ENCODE results near the gene STPG4.

STPG4 gene

GRCh38 chr2:47050762-47051161 is 104.3 kb downstream of the STPG4 start (continued):
- TF ChIP-seq, protein P1, sequence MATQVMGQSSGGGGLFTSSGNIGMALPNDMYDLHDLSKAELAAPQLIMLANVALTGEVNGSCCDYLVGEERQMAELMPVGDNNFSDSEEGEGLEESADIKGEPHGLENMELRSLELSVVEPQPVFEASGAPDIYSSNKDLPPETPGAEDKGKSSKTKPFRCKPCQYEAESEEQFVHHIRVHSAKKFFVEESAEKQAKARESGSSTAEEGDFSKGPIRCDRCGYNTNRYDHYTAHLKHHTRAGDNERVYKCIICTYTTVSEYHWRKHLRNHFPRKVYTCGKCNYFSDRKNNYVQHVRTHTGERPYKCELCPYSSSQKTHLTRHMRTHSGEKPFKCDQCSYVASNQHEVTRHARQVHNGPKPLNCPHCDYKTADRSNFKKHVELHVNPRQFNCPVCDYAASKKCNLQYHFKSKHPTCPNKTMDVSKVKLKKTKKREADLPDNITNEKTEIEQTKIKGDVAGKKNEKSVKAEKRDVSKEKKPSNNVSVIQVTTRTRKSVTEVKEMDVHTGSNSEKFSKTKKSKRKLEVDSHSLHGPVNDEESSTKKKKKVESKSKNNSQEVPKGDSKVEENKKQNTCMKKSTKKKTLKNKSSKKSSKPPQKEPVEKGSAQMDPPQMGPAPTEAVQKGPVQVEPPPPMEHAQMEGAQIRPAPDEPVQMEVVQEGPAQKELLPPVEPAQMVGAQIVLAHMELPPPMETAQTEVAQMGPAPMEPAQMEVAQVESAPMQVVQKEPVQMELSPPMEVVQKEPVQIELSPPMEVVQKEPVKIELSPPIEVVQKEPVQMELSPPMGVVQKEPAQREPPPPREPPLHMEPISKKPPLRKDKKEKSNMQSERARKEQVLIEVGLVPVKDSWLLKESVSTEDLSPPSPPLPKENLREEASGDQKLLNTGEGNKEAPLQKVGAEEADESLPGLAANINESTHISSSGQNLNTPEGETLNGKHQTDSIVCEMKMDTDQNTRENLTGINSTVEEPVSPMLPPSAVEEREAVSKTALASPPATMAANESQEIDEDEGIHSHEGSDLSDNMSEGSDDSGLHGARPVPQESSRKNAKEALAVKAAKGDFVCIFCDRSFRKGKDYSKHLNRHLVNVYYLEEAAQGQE (tag by site-specific recombination; IDR thresholded peaks at IDR 0.05), result no peak
- TF ChIP-seq ZNF544 (tag by site-specific recombination; IDR thresholded peaks at IDR 0.05) (no peak), ZIC2 (tag by site-specific recombination; IDR thresholded peaks at IDR 0.05) (no peak), ZNF785 (tag by site-specific recombination; IDR thresholded peaks at IDR 0.05) (no peak), GFI1B (tag by site-specific recombination; IDR thresholded peaks at IDR 0.05) (no peak), ZNF354C (tag by site-specific recombination; IDR thresholded peaks at IDR 0.05; ENCODE audit: borderline replicate concordance, low read depth) (no peak), ZBTB48 (tag by site-specific recombination; IDR thresholded peaks at IDR 0.05) (no peak), GLI4 (tag by site-specific recombination; IDR thresholded peaks at IDR 0.05) (no peak), BCL11B (tag by site-specific recombination; IDR thresholded peaks at IDR 0.05; ENCODE audit: low read depth) (no peak), ZNF610 (tag by site-specific recombination; IDR thresholded peaks at IDR 0.05; ENCODE audit: borderline replicate concordance) (no peak)

- H3K36me3 ChIP-seq (ENCODE audit: control insufficient read depth in 2 of 2, insufficient read depth in 1 of 2, low read length in 2 of 2), result peaks cover 0 to 32% of the 10 kb centered on the region in 2 experiments; a peak in 1 of 3 replicates
- H3K27ac ChIP-seq (ENCODE audit: extremely low read depth, low read depth, low read length), result no peak overlapping the region
- H3K4me1 ChIP-seq (ENCODE audit: control insufficient read depth, insufficient read depth, low read length), result no peaks in the 10 kb centered on the region
- ChIA-PET POLR2A (no interaction called here), CTCF (interaction anchor here (0.7 kb wide), 1 partner anchor 23 kb away, joined by 3 read pairs; no protein-coding TSS in a partner anchor)
- no peak overlapping the region for H3K4me3 ChIP-seq (ENCODE audit: low read depth, low read length)
- no peaks in the 10 kb centered on the region for H3K9me3 ChIP-seq (ENCODE audit: control insufficient read depth, insufficient read depth, low read depth, low read length)
- no peak for TF ChIP-seq ZNF701 (tag by site-specific recombination; IDR thresholded peaks at IDR 0.05)
These were observed 104.9 kb downstream of the STPG4 start for GRCh38 chr2:47050021-47050760.

DNA sequence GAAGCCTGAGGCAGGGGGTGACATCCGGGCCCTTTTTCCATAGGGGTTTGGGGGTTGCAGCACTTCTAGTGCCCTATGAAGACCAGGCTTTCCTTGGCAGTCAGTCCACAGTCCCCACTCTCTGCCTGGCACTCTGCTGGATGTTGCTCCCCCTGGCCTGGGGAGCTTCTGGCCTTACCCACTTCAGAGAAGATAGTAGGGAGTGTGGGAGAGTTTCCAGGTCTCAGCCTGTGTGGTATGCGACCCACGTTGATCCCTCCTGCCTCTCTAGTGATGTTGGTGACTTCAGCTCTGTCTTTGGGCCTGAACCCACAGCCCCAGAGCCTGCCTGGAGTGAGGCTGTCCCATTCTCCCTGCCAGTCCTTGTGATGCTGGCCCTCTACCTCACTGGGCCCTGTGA is 105.6 kb downstream of the STPG4 start:
- CTCF ChIA-PET, result interaction anchor here (0.7 kb wide), 1 partner anchor 24 kb away, joined by 3 read pairs; no protein-coding TSS in a partner anchor
- no peaks in the 10 kb centered on the region for H3K4me1 ChIP-seq (ENCODE audit: control insufficient read depth, insufficient read depth, low read length)
- POLR2A ChIA-PET, result no interaction called here
- no peak overlapping the region for H3K4me3 ChIP-seq (ENCODE audit: low read depth, low read length)
- TF ChIP-seq, protein P2, sequence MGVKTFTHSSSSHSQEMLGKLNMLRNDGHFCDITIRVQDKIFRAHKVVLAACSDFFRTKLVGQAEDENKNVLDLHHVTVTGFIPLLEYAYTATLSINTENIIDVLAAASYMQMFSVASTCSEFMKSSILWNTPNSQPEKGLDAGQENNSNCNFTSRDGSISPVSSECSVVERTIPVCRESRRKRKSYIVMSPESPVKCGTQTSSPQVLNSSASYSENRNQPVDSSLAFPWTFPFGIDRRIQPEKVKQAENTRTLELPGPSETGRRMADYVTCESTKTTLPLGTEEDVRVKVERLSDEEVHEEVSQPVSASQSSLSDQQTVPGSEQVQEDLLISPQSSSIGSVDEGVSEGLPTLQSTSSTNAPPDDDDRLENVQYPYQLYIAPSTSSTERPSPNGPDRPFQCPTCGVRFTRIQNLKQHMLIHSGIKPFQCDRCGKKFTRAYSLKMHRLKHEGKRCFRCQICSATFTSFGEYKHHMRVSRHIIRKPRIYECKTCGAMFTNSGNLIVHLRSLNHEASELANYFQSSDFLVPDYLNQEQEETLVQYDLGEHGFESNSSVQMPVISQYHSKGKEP (tag by site-specific recombination; IDR thresholded peaks at IDR 0.05), result no peak
- TF ChIP-seq ZNF148 (tag by site-specific recombination; IDR thresholded peaks at IDR 0.05; ENCODE audit: borderline replicate concordance) (no peak), ZNF121 (tag by site-specific recombination; IDR thresholded peaks at IDR 0.05) (no peak), ZNF501 (tag by site-specific recombination; IDR thresholded peaks at IDR 0.05) (no peak), ZNF202 (tag by site-specific recombination; IDR thresholded peaks at IDR 0.05; ENCODE audit: borderline replicate concordance) (no peak), ZBTB7A (tag by site-specific recombination; IDR thresholded peaks at IDR 0.05; ENCODE audit: low read depth) (no peak), ZNF747 (tag by site-specific recombination; IDR thresholded peaks at IDR 0.05) (no peak), HOXA7 (CRISPR knock-in tag; IDR thresholded peaks at IDR 0.05; ENCODE audit: borderline replicate concordance) (no peak), ZNF645 (tag by site-specific recombination; IDR thresholded peaks at IDR 0.05) (no peak)
- TF ChIP-seq, protein P3, sequence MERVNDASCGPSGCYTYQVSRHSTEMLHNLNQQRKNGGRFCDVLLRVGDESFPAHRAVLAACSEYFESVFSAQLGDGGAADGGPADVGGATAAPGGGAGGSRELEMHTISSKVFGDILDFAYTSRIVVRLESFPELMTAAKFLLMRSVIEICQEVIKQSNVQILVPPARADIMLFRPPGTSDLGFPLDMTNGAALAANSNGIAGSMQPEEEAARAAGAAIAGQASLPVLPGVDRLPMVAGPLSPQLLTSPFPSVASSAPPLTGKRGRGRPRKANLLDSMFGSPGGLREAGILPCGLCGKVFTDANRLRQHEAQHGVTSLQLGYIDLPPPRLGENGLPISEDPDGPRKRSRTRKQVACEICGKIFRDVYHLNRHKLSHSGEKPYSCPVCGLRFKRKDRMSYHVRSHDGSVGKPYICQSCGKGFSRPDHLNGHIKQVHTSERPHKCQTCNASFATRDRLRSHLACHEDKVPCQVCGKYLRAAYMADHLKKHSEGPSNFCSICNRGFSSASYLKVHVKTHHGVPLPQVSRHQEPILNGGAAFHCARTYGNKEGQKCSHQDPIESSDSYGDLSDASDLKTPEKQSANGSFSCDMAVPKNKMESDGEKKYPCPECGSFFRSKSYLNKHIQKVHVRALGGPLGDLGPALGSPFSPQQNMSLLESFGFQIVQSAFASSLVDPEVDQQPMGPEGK (tag by site-specific recombination; IDR thresholded peaks at IDR 0.05), result no peak
- H3K36me3 ChIP-seq (ENCODE audit: control insufficient read depth in 2 of 2, insufficient read depth in 1 of 2, low read length in 2 of 2), result peaks cover 0 to 32% of the 10 kb centered on the region in 2 experiments; a peak in 1 of 3 replicates
- H3K9me3 ChIP-seq (ENCODE audit: control insufficient read depth, insufficient read depth, low read depth, low read length), result no peaks in the 10 kb centered on the region
- no peak overlapping the region for H3K27ac ChIP-seq (ENCODE audit: extremely low read depth, low read depth, low read length)

All from HEK293 (cell line).